ENCODE results near the gene SCN10A. TPM values are rescaled to one million over a fixed set of nuclear protein-coding genes. Genes with fewer than 3 reads are reported as not detected.

Gene SCN10A
- total RNA-seq, 1 experiment from 2014 or later, result not detected

DNA sequence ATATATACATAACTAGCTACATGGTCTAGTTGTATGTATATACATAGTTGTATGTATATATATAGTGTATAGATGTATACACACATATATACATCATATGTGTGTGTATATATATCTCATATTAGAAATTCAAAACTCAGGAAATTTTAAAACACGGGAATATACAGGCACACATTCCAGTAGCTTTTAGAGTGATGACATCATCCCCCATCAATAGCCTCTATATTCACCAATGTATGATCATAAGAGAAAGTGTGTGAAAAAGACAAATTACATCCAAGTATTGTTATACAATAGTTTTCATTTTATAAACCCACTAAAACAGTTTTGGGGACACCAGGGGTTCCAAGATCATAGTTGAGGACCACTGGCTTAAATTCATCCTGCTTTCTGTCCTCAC, 23.0 kb downstream of the SCN10A start:
- CTCF ChIA-PET, result no interaction called here

DNA sequence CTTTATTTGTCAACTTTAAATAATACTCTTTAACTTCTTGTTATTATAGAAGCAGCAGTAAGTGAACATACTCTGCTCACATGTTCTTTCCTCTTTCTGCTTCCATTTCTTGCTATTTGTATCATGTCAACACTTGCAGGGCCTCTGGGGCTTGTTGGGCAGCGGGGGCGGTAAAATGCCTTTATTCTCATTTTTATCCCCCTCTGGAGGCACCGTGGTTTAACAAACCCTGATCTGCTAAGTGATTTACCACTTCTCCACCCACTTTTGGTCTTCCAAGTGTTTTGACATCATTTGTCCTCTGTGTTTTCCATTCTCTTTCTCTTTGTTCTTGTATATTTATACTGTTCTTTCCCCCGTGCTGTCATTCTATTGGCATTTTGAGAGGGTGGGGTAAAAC, 33.9 kb downstream of the SCN10A start:
- Mint-ChIP-seq H3K4me1 (no peaks in the 10 kb centered on the region), H3K4me3 (no peak overlapping the region), H3K27ac (no peak overlapping the region), H3K27me3 (ENCODE audit: low read depth) (peaks cover 9% of the 10 kb centered on the region), H3K36me3 (no peaks in the 10 kb centered on the region), H3K9me3 (peaks cover 16% of the 10 kb centered on the region)
- POLR2A ChIA-PET, result no interaction called here
- ATAC-seq, result no peak
- TF ChIP-seq SMAD4 (CRISPR knock-in tag; IDR thresholded peaks at IDR 0.05) (no peak), FOXJ3 (CRISPR knock-in tag; IDR thresholded peaks at IDR 0.05; ENCODE audit: borderline replicate concordance) (no peak), ZNF121 (CRISPR knock-in tag; IDR thresholded peaks at IDR 0.05) (no peak), RELA (CRISPR knock-in tag; IDR thresholded peaks at IDR 0.05; ENCODE audit: borderline replicate concordance) (no peak), FOXK1 (CRISPR knock-in tag; IDR thresholded peaks at IDR 0.05) (no peak), NR3C1 (CRISPR knock-in tag; conservative IDR thresholded peaks at IDR 0.05; ENCODE audit: low read depth) (no peak), GTF2I (CRISPR knock-in tag; conservative IDR thresholded peaks at IDR 0.05) (no peak), CREM (CRISPR knock-in tag; IDR thresholded peaks at IDR 0.05) (no peak), RORB (CRISPR knock-in tag; IDR thresholded peaks at IDR 0.05) (no peak), ZNF423 (CRISPR knock-in tag; IDR thresholded peaks at IDR 0.05) (no peak), TCF7 (CRISPR knock-in tag; IDR thresholded peaks at IDR 0.05; ENCODE audit: low read depth) (no peak), ZNF317 (CRISPR knock-in tag; IDR thresholded peaks at IDR 0.05; ENCODE audit: borderline replicate concordance, low read depth) (no peak), NR1H2 (CRISPR knock-in tag; IDR thresholded peaks at IDR 0.05) (no peak)
- TF ChIP-seq, protein P1, sequence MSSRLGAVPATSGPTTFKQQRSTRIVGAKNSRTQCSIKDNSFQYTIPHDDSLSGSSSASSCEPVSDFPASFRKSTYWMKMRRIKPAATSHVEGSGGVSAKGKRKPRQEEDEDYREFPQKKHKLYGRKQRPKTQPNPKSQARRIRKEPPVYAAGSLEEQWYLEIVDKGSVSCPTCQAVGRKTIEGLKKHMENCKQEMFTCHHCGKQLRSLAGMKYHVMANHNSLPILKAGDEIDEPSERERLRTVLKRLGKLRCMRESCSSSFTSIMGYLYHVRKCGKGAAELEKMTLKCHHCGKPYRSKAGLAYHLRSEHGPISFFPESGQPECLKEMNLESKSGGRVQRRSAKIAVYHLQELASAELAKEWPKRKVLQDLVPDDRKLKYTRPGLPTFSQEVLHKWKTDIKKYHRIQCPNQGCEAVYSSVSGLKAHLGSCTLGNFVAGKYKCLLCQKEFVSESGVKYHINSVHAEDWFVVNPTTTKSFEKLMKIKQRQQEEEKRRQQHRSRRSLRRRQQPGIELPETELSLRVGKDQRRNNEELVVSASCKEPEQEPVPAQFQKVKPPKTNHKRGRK (CRISPR knock-in tag; IDR thresholded peaks at IDR 0.05; ENCODE audit: borderline replicate concordance), result no peak
- TF ChIP-seq, protein P2, sequence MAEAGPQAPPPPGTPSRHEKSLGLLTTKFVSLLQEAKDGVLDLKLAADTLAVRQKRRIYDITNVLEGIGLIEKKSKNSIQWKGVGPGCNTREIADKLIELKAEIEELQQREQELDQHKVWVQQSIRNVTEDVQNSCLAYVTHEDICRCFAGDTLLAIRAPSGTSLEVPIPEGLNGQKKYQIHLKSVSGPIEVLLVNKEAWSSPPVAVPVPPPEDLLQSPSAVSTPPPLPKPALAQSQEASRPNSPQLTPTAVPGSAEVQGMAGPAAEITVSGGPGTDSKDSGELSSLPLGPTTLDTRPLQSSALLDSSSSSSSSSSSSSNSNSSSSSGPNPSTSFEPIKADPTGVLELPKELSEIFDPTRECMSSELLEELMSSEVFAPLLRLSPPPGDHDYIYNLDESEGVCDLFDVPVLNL (CRISPR knock-in tag; IDR thresholded peaks at IDR 0.05; ENCODE audit: borderline replicate concordance, low read depth), result no peak
- TF ChIP-seq, protein P3, sequence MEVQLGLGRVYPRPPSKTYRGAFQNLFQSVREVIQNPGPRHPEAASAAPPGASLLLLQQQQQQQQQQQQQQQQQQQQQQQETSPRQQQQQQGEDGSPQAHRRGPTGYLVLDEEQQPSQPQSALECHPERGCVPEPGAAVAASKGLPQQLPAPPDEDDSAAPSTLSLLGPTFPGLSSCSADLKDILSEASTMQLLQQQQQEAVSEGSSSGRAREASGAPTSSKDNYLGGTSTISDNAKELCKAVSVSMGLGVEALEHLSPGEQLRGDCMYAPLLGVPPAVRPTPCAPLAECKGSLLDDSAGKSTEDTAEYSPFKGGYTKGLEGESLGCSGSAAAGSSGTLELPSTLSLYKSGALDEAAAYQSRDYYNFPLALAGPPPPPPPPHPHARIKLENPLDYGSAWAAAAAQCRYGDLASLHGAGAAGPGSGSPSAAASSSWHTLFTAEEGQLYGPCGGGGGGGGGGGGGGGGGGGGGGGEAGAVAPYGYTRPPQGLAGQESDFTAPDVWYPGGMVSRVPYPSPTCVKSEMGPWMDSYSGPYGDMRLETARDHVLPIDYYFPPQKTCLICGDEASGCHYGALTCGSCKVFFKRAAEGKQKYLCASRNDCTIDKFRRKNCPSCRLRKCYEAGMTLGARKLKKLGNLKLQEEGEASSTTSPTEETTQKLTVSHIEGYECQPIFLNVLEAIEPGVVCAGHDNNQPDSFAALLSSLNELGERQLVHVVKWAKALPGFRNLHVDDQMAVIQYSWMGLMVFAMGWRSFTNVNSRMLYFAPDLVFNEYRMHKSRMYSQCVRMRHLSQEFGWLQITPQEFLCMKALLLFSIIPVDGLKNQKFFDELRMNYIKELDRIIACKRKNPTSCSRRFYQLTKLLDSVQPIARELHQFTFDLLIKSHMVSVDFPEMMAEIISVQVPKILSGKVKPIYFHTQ (CRISPR knock-in tag; IDR thresholded peaks at IDR 0.05), result no peak
- TF ChIP-seq, protein P4, sequence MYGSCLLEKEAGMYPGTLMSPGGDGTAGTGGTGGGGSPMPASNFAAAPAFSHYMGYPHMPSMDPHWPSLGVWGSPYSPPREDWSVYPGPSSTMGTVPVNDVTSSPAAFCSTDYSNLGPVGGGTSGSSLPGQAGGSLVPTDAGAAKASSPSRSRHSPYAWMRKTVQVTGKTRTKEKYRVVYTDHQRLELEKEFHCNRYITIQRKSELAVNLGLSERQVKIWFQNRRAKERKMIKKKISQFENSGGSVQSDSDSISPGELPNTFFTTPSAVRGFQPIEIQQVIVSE (CRISPR knock-in tag; IDR thresholded peaks at IDR 0.05; ENCODE audit: borderline replicate concordance), result no peak
- TF ChIP-seq, protein P5, sequence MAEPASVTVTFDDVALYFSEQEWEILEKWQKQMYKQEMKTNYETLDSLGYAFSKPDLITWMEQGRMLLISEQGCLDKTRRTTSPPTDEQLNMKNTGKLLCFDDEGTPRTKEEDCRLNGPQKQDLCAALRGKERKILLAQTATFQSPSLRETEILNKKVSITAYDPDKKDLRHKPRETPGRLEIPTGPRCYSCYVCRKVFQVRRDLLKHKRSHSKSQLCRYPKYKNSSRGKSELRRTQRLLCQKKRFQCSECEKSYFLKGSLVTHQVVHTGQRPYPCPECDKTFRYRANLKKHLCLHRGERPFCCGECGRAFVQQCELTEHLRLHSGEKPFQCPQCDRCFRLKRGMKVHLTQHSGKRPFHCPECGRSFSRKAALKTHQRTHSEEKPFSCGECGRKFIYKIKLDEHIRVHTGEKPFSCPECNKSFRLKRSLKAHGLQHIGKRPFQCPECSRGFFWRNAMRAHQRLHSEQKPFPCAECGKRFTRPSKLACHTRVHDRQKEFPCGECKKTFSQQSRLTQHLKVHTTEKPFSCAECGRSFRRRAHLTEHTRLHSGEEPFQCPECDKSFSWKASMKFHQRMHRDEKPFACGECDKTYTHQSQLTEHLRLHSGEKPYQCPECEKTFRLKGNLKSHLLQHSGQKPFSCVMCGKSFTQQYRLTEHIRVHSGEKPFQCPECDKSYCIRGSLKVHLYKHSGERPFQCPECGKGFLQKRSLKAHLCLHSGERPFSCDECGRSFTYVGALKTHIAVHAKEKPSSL (CRISPR knock-in tag; conservative IDR thresholded peaks at IDR 0.05), result no peak
- TF ChIP-seq, protein P6, sequence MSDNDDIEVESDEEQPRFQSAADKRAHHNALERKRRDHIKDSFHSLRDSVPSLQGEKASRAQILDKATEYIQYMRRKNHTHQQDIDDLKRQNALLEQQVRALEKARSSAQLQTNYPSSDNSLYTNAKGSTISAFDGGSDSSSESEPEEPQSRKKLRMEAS (CRISPR knock-in tag; IDR thresholded peaks at IDR 0.05), result no peak
- CTCF ChIA-PET, result no interaction called here
- no peak for DNase-seq (ENCODE audit: low spot score)

More for the DNA sequence above, 23.0 kb downstream of the SCN10A start:
- 0 out of 2 replicates have a peak, but pooled peaks cover 3% of the 10 kb centered on the region for H3K9me3 Mint-ChIP-seq
- DNase-seq (ENCODE audit: low spot score) (no peak), ATAC-seq (no peak)
- no peak for TF ChIP-seq CREM (CRISPR knock-in tag; IDR thresholded peaks at IDR 0.05)
- no peak for TF ChIP-seq SOX15 (CRISPR knock-in tag; IDR thresholded peaks at IDR 0.05)
- TF ChIP-seq TP53 (CRISPR knock-in tag; IDR thresholded peaks at IDR 0.05), result no peak
- TF ChIP-seq, protein P6 (CRISPR knock-in tag; IDR thresholded peaks at IDR 0.05), result no peak
- no peak for TF ChIP-seq JAZF1 (CRISPR knock-in tag; IDR thresholded peaks at IDR 0.05)
- no peak for TF ChIP-seq FOXP1 (CRISPR knock-in tag; IDR thresholded peaks at IDR 0.05; ENCODE audit: borderline replicate concordance)
- TF ChIP-seq EMX1 (CRISPR knock-in tag; IDR thresholded peaks at IDR 0.05), result no peak
- no peak overlapping the region for H3K4me3 Mint-ChIP-seq
- no peak overlapping the region for H3K27ac Mint-ChIP-seq
- no peaks in the 10 kb centered on the region; the same call in 1 of the 2 replicates for H3K27me3 Mint-ChIP-seq (ENCODE audit: low read depth)
- H3K4me1 Mint-ChIP-seq, result no peaks in the 10 kb centered on the region
- POLR2A ChIA-PET, result no interaction called here
- H3K36me3 Mint-ChIP-seq, result no peaks in the 10 kb centered on the region
